SKM-1 treated with dmso at 0.1 percent for 144 hours (cell line): ENCODE results near the gene DBP.
A peak's percentile ranks its signal among the peaks of the same experiment; 100 is the strongest.
"Not testable (repeated sequence)": the region's sequence is repeated elsewhere in the genome, so short reads cannot be mapped to it uniquely, and the experiment has no call there.

ENCODE experiments used
- DNase-seq: peaks from one replicate; lab custom pipeline; 2025; ENCODE audit not compliant: unreplicated experiment; lab: John Stamatoyannopoulos, UW

DBP gene

GRCh38 chr19:48641850-48642249, 4.7 kb upstream of the DBP start:
- DNase-seq, result no peak

DNA sequence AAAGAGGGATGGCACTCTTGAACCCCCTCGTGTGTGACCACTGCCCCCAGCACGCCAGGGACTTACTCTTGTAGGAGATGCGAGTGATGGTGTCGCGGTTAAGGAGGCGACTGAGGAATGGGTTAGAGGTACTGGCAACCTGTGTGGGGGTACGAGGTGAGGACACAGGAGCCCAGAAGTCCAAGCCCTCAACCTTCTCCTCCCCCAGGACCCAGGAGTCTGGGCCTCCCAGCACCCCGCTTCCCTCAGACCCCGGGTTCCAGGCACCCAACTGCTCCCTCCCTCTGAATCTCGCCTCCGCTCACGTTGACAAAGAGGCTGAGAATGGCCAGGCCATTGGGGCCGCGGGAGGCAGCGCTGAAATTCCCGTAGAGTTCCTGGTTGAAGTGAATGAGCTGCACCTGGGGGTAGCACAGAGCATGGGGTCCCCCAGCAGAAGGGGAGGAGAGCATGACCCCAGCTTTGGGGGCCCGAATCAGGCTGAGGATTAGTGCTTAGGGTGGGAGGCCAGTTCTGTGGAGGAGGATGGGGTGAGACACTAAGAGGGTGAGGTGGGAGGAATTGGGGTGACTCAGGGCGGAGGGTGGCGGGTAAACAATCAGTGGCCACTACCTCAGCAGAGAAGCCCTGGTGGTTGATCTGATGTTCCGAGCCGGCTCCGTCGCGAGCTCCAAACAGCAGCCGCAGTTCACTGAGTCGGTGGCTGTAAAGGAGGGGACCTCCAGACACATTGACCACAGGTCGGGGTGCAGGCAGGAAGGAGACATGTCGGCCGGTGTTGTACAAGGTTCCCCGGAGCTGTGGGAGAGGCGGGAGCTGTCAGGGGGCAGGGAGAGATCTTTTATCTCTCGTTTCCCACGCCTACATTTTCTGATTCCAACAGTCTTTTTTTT, 2.5 kb upstream of the DBP start:
- no peak for DNase-seq

- DNase-seq, result no peak
Observed at GRCh38 chr19:48638831-48639381, 1.7 kb upstream of the DBP start.

DNA sequence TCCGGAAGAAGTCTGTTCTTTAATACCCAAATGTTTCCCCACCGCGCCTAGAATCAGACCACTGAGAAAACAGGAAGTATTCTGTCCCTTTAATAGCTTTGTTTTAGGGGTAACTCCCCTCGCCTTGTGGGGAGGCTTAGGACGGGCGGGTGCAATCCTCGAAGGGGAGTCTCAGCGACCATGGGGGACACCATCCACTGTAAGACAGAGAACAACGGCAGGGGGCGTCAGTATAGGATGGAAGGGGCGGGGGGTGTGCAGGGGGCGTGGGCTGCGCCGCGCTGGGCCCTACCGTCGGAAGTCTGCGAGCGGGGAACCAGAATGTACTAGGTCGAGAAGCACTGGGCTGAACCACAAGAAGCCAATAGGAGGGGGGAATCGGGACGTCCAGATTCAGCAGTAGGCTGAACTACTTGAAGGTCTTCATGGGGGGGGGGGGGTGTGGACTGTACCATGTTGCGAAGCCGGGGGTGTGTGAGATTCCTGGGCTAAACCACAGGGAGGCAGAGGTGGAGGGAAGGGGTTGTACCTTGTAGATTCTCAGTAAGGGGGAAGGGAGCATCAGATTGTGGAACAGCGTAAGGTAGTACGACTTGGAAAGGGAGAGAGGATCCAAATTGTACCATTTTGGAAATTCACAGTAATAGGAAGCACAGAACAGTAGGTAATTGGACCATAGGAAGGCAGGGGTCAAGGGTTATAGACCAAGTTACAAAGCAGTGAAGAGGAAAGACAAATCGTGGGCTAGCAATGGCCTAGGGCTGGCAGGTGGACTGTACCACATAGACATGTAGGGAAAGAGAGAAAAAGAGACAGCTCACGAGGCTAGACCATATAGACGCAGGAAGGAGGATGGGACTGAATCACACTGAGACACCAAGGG, 1.0 kb upstream of the DBP start:
- DNase-seq, result peak; percentile 46

DNA sequence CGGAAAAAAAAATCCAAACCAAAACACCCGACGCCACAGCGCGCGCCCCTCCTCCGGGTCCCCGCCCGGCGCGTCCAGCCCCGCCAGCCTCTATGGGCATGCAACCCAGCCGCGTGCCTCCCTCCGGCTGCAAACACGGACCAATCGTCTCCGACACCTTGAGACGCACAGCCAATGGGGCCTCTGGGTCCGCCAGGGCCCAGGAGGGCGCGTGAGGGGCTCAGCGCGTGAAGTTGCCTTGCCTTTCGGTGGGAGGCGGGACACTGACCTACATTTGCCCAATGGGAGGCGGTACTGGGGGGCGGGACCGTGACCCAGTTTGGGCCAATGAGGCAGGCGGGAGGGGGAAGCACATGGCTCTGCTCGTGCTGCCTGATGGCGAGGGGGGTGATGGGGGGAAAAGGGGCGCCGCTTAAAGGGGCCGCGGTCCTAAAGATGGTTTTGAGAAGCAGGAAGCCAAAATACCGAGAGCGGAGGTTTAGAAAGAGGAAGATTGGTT, 319 bp upstream of the DBP start:
- DNase-seq, result peak; percentile 86

- no peak for DNase-seq
Observed at GRCh38 chr19:48635966-48636858, 967 bp downstream of the DBP start.

GRCh38 chr19:48635263-48635965, 1.8 kb downstream of the DBP start:
- no peak for DNase-seq

GRCh38 chr19:48634424-48635262, 2.5 kb downstream of the DBP start:
- DNase-seq, result peak; percentile 87

DNA sequence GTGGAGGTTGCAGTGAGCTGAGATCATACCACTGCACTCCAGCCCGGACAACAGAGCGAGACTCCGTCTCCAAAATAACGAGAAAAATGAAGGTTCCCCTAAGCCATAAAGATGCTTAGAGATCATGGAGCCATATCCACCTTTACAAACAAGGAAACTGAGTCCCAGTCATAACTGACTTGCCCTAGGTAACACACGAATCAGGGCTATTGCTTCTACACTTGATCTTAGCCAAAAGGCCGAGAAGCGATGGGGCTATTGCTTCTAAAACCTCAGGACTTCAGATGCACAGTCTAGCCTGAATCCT, 3.2 kb downstream of the DBP start:
- no peak for DNase-seq

GRCh38 chr19:48633148-48634035, 3.8 kb downstream of the DBP start:
- DNase-seq, result no peak

DNA sequence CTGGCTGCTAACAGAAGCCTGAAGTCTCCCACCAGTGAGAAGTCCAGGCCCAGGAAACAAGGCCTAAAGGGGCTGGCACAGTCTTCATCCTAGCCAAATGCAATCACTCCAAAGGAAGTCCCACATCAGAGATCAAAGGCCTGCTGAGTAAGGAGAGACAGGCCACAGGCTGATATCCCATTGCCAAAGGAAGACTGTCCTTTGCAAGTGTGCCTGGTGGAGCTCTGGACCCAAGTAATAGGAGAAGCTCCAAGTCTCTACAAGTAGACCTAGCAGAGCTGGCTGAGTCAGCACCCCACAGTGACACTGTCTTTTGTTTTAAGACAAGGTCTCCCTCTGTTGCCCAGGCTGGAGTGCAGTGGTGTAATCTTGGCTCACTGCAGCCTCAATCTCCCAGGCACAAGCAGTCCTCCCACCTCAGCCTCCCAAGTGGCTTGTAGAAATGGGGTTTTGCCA, 4.5 kb downstream of the DBP start:
- no peak for DNase-seq

GRCh38 chr19:48632286-48632685, 4.9 kb downstream of the DBP start:
- DNase-seq, result not testable (repeated sequence)

DNA sequence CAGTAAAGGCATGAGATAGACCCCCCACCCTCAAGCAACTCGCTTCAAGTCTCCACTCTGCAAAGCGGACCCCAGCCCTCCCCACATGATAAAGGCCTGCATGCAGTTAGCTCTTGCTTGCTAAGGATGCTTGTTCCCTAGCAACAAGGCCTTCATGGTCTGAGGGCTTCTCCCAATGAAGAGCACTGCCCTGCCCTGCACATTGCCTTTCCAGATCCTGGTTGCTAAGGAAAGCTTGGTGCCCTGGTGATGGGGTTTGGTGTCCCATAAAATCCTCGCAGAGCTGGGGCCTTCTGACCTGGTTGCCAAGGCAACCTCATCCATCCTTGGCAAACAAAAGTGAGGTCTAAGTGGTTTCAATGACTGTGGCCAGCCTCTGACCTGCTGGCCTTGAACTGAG, 6.0 kb downstream of the DBP start:
- no peak for DNase-seq

- no peak for DNase-seq
Observed at GRCh38 chr19:48630296-48631063, 6.7 kb downstream of the DBP start.

- DNase-seq, result no peak
Observed at GRCh38 chr19:48629599-48630295, 7.4 kb downstream of the DBP start.

DNA sequence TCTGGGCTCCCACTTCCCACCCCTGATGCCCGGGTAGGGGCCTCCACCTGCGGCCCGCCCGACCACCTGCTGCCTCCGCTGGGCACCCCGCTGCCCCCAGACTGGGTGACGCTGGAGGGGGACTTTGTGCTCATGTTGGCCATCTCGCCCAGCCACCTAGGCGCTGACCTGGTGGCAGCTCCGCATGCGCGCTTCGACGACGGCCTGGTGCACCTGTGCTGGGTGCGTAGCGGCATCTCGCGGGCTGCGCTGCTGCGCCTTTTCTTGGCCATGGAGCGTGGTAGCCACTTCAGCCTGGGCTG, 7.9 kb downstream of the DBP start:
- no peak for DNase-seq
